ENCODE data around the gene TAX1BP3.
"Not testable (repeated sequence)": the region's sequence is repeated elsewhere in the genome, so short reads cannot be mapped to it uniquely, and the experiment has no call there.

The TAX1BP3 gene

GRCh38 chr17:3668279-3669084, at the start of gene TAX1BP3, which contains the start of gene EMC6:
Gene TAX1BP3 (minus strand): TSS chr17:3668578. CDS start chr17:3668526, 52 bp downstream.
Gene EMC6 (plus strand): TSS chr17:3668812. CDS start chr17:3669147, 335 bp downstream.
- FAIRE-seq (peak; percentile 98), DNase-seq (ENCODE audit: insufficient read length, low spot score) (peak; percentile 99)

- DNase-seq (ENCODE audit: insufficient read length, low spot score) (no peak), FAIRE-seq (no peak)
These were observed 46.9 kb upstream of the TAX1BP3 start for GRCh38 chr17:3715296-3715695.

- DNase-seq (ENCODE audit: insufficient read length, low spot score) (no peak), FAIRE-seq (no peak)
These were observed 44.6 kb upstream of the TAX1BP3 start for GRCh38 chr17:3712811-3713463.

- FAIRE-seq = no peak
- peak; percentile 52 for DNase-seq (ENCODE audit: insufficient read length, low spot score)
These were observed 42.6 kb upstream of the TAX1BP3 start for GRCh38 chr17:3710951-3711383.

- no peak for DNase-seq (ENCODE audit: insufficient read length, low spot score)
- FAIRE-seq = no peak
These were observed 40.0 kb upstream of the TAX1BP3 start for GRCh38 chr17:3708366-3708765.

GRCh38 chr17:3705718-3705984, 37.3 kb upstream of the TAX1BP3 start:
- not testable (repeated sequence) for FAIRE-seq; DNase-seq (ENCODE audit: insufficient read length, low spot score)

GRCh38 chr17:3704931-3705717, 36.7 kb upstream of the TAX1BP3 start:
- no peak for FAIRE-seq
- no peak for DNase-seq (ENCODE audit: insufficient read length, low spot score)

- FAIRE-seq; DNase-seq (ENCODE audit: insufficient read length, low spot score): not testable (repeated sequence)
These were observed 33.7 kb upstream of the TAX1BP3 start for GRCh38 chr17:3702041-3702539.

GRCh38 chr17:3699951-3700350, 31.6 kb upstream of the TAX1BP3 start:
- DNase-seq (ENCODE audit: insufficient read length, low spot score) (no peak), FAIRE-seq (no peak)

- DNase-seq (ENCODE audit: insufficient read length, low spot score) = no peak
- no peak for FAIRE-seq
These were observed 29.8 kb upstream of the TAX1BP3 start for GRCh38 chr17:3698139-3698538.

GRCh38 chr17:3697103-3697476, 28.7 kb upstream of the TAX1BP3 start:
- FAIRE-seq = no peak

GRCh38 chr17:3695723-3696411, 27.5 kb upstream of the TAX1BP3 start, which contains the start of gene P2RX5:
Gene P2RX5 (minus strand): TSS chr17:3696155. CDS start chr17:3696005, 150 bp downstream.
- FAIRE-seq (no peak), DNase-seq (ENCODE audit: insufficient read length, low spot score) (no peak)

More at GRCh38 chr17:3697103-3697476, 28.7 kb upstream of the TAX1BP3 start:
- DNase-seq (ENCODE audit: insufficient read length, low spot score) = no peak

- peak; percentile 28 for FAIRE-seq
These were observed 26.8 kb upstream of the TAX1BP3 start for GRCh38 chr17:3695129-3695722.

GRCh38 chr17:3693829-3694231, 25.5 kb upstream of the TAX1BP3 start:
- FAIRE-seq (no peak), DNase-seq (ENCODE audit: insufficient read length, low spot score) (no peak)

More at GRCh38 chr17:3695129-3695722, 26.8 kb upstream of the TAX1BP3 start:
- DNase-seq (ENCODE audit: insufficient read length, low spot score) = no peak

GRCh38 chr17:3693141-3693540, 24.8 kb upstream of the TAX1BP3 start:
- FAIRE-seq (no peak), DNase-seq (ENCODE audit: insufficient read length, low spot score) (no peak)

- FAIRE-seq (no peak), DNase-seq (ENCODE audit: insufficient read length, low spot score) (no peak)
These were observed 24.0 kb upstream of the TAX1BP3 start for GRCh38 chr17:3692346-3692745.

- DNase-seq (ENCODE audit: insufficient read length, low spot score) = no peak
- FAIRE-seq = no peak
These were observed 23.3 kb upstream of the TAX1BP3 start for GRCh38 chr17:3691617-3692067.

GRCh38 chr17:3690094-3690715, 21.8 kb upstream of the TAX1BP3 start:
- DNase-seq (ENCODE audit: insufficient read length, low spot score) (no peak), FAIRE-seq (no peak)

Measured in HTR-8/SVneo (cell line).